A673 (cell line): ENCODE measurements around the gene GAB4.

Experiments used
- EZH2 ChIP-seq: fragments of 200-600 bp; sonication (generic); IDR thresholded peaks from 2 replicates; pipeline ENCODE4 v1.6.1; 2017; ENCODE audit warnings: borderline replicate concordance, low read depth, mild to moderate bottlenecking, mixed read lengths, antibody characterized with exemption, low read length; ENCODE audit not compliant: poor library complexity, severe bottlenecking
- TF ChIP-seq, protein P1 (sequence below): fragments of 300-800, 200-600 bp; sonication (generic); conservative IDR thresholded peaks from 2 replicates; pipeline ENCODE4 v1.5.1; 2017; ENCODE audit warnings: low read depth, mild to moderate bottlenecking, antibody characterized with exemption, low read length, moderate library complexity, mixed read lengths

DNA sequence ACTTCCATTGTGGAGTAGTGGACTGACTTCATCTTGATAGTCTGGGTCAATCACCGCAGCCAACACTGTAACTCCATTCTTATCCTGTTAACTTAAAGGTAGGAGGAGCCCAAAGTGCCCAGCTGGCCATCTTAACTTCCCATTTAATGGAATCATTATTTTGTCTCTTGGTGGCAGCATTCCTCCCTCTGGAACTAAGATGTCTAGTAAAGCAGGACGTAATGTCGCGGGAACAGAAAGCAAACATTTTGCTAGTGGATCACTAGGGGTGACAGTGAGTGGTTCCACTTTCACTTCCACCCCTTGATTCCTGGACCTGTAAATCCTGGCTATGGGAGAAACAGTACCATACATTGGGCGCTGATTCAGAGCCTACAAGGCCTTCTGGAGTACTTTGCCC lies 71.4 kb downstream of the GAB4 start:
- no peak for TF ChIP-seq EZH2
- TF ChIP-seq, protein P1, sequence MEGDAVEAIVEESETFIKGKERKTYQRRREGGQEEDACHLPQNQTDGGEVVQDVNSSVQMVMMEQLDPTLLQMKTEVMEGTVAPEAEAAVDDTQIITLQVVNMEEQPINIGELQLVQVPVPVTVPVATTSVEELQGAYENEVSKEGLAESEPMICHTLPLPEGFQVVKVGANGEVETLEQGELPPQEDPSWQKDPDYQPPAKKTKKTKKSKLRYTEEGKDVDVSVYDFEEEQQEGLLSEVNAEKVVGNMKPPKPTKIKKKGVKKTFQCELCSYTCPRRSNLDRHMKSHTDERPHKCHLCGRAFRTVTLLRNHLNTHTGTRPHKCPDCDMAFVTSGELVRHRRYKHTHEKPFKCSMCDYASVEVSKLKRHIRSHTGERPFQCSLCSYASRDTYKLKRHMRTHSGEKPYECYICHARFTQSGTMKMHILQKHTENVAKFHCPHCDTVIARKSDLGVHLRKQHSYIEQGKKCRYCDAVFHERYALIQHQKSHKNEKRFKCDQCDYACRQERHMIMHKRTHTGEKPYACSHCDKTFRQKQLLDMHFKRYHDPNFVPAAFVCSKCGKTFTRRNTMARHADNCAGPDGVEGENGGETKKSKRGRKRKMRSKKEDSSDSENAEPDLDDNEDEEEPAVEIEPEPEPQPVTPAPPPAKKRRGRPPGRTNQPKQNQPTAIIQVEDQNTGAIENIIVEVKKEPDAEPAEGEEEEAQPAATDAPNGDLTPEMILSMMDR = no peak
